H9 (cell line): ENCODE data around the gene FEZ2. TPM values are rescaled to one million over a fixed set of nuclear protein-coding genes. Genes with fewer than 3 reads are reported as not detected.

Experiments
- DNase-seq: peaks from one replicate; pipeline ENCODE4 v3.0.0-alpha.2; 2017
- H2AFZ ChIP-seq: one replicate; pipeline ENCODE4 v1.6.1; 2013; ENCODE audit warnings: mild to moderate bottlenecking, low read length, control low read depth, moderate library complexity
- H2AK5ac ChIP-seq: 2 replicates; pipeline ENCODE4 v1.6.1; 2013; ENCODE audit warnings: low read length, control low read depth, mixed read lengths; ENCODE audit not compliant: insufficient read length
- H2BK120ac ChIP-seq: one replicate; pipeline ENCODE4 v1.6.1; 2013; ENCODE audit warnings: low read depth, mild to moderate bottlenecking, low read length, control low read depth, inconsistent platforms; ENCODE audit not compliant: poor library complexity, severe bottlenecking
- H2BK12ac ChIP-seq: 2 replicates; pipeline ENCODE4 v1.6.1; 2013; ENCODE audit warnings: low read length, control low read depth, mixed read lengths, low read depth; ENCODE audit not compliant: insufficient read length
- H2BK15ac ChIP-seq: 2 replicates; pipeline ENCODE4 v1.6.1; 2013; ENCODE audit warnings: low read depth, low read length, control low read depth
- H2BK20ac ChIP-seq: one replicate; pipeline ENCODE4 v1.6.1; 2013; ENCODE audit warnings: low read depth, mild to moderate bottlenecking, low read length, control low read depth, inconsistent platforms; ENCODE audit not compliant: poor library complexity, severe bottlenecking
- H2BK5ac ChIP-seq: 2 replicates; pipeline ENCODE4 v1.6.1; 2013; ENCODE audit warnings: low read length, control low read depth, mixed read lengths; ENCODE audit not compliant: insufficient read length
- H3K14ac ChIP-seq: 2 replicates; pipeline ENCODE4 v1.6.1; 2013; ENCODE audit warnings: low read length, control low read depth; ENCODE audit not compliant: insufficient read depth
- H3K18ac ChIP-seq: 2 replicates; pipeline ENCODE4 v1.6.1; 2013; ENCODE audit warnings: low read depth, mild to moderate bottlenecking, mixed read lengths, low read length, control low read depth; ENCODE audit not compliant: insufficient read length
- H3K23ac ChIP-seq: 2 replicates; pipeline ENCODE4 v1.6.1; 2013; ENCODE audit warnings: low read length, control low read depth, mixed read lengths, low read depth; ENCODE audit not compliant: insufficient read length
- H3K23me2 ChIP-seq: 2 replicates; pipeline ENCODE4 v1.6.1; 2013; ENCODE audit warnings: low read depth, mild to moderate bottlenecking, mixed read lengths, low read length, control low read depth; ENCODE audit not compliant: insufficient read length, poor library complexity, severe bottlenecking
- H3K27ac ChIP-seq: 2 replicates; pipeline ENCODE4 v1.5.1; 2013; ENCODE audit warnings: low read length, control low read depth, mixed read lengths, low read depth; ENCODE audit not compliant: insufficient read length
- H3K27me3 ChIP-seq: 2 replicates; pipeline ENCODE4 v1.6.1; 2013; ENCODE audit warnings: low read length, control low read depth, inconsistent platforms; ENCODE audit not compliant: insufficient read depth
- H3K4ac ChIP-seq: 2 replicates; pipeline ENCODE4 v1.6.1; 2013; ENCODE audit warnings: low read depth, mild to moderate bottlenecking, control low read depth, inconsistent platforms, low read length, moderate library complexity
- H3K4me1 ChIP-seq: 2 replicates; pipeline ENCODE4 v1.6.1; 2013; ENCODE audit warnings: low read length, control low read depth, inconsistent platforms; ENCODE audit not compliant: insufficient read depth
- H3K4me2 ChIP-seq: 2 replicates; pipeline ENCODE4 v1.6.1; 2013; ENCODE audit warnings: low read length, control low read depth, mixed read lengths; ENCODE audit not compliant: insufficient read length, insufficient read depth
- H3K56ac ChIP-seq: 2 replicates; pipeline ENCODE4 v1.6.1; 2013; ENCODE audit warnings: low read depth, mild to moderate bottlenecking, mixed read lengths, low read length, control low read depth; ENCODE audit not compliant: insufficient read length
- H3K79me1 ChIP-seq: 2 replicates; pipeline ENCODE4 v1.6.1; 2013; ENCODE audit warnings: low read depth, mild to moderate bottlenecking, moderate library complexity, low read length, control low read depth, inconsistent platforms; ENCODE audit not compliant: insufficient read depth, poor library complexity, severe bottlenecking
- H3K79me2 ChIP-seq: 2 replicates; pipeline ENCODE4 v1.6.1; 2013; ENCODE audit warnings: low read length, control low read depth, inconsistent platforms; ENCODE audit not compliant: insufficient read depth
- H3K9ac ChIP-seq: 2 replicates; pipeline ENCODE4 v1.6.1; 2013; ENCODE audit warnings: low read length, control low read depth, mixed read lengths; ENCODE audit not compliant: insufficient read length; ENCODE audit errors: extremely low read depth
- H3K9me3 ChIP-seq: one replicate; pipeline ENCODE4 v1.6.1; 2013; ENCODE audit warnings: low read depth, low read length, inconsistent platforms; ENCODE audit not compliant: control insufficient read depth
- H3T11ph ChIP-seq: one replicate; pipeline ENCODE4 v1.6.1; 2013; ENCODE audit warnings: mild to moderate bottlenecking, low read length, control low read depth, inconsistent platforms
- H4K20me1 ChIP-seq: one replicate; pipeline ENCODE4 v1.6.1; 2013; ENCODE audit not compliant: control insufficient read depth, insufficient read length, insufficient read depth
- H4K5ac ChIP-seq: 2 replicates; pipeline ENCODE4 v1.6.1; 2013; ENCODE audit warnings: low read depth, mild to moderate bottlenecking, mixed read lengths, low read length, control low read depth; ENCODE audit not compliant: insufficient read length
- H4K8ac ChIP-seq: replicated peaks from 2 replicates; pipeline ENCODE4 v1.6.1; 2013; ENCODE audit warnings: low read length, control low read depth, mixed read lengths, low read depth; ENCODE audit not compliant: insufficient read length
- H4K91ac ChIP-seq: 2 replicates; pipeline ENCODE4 v1.6.1; 2013; ENCODE audit warnings: low read depth, mild to moderate bottlenecking, moderate library complexity, mixed read lengths, low read length, control low read depth; ENCODE audit not compliant: insufficient read length
- H3K27ac Mint-ChIP-seq, 3 experiments: 2 replicates in 2 of 3; 3 replicates in 1 of 3; pipeline ENCODE4 v1.8.0; 2020 to 2021; ENCODE audit warnings: mixed read lengths in 3 of 3, mild to moderate bottlenecking in 1 of 3, moderate library complexity in 1 of 3
- H3K27me3 Mint-ChIP-seq: 2 replicates; pipeline ENCODE4 v1.8.0; 2021; ENCODE audit warnings: low read depth, mild to moderate bottlenecking, moderate library complexity, mixed read lengths
- H3K36me3 Mint-ChIP-seq, 3 experiments: 2 replicates in 2 of 3; 3 replicates in 1 of 3; pipeline ENCODE4 v1.8.0; 2020 to 2021; ENCODE audit warnings: low read depth in 3 of 3, mixed read lengths in 3 of 3; ENCODE audit not compliant: insufficient read depth in 1 of 3
- H3K4me1 Mint-ChIP-seq, 2 experiments: 2 replicates each; pipeline ENCODE4 v1.8.0; 2020; ENCODE audit warnings: mixed read lengths in 2 of 2
- H3K4me3 Mint-ChIP-seq, 2 experiments: 2 replicates in 1 of 2; 3 replicates in 1 of 2; pipeline ENCODE4 v1.8.0; 2020 to 2021; ENCODE audit warnings: mild to moderate bottlenecking in 2 of 2, mixed read lengths in 2 of 2, moderate library complexity in 1 of 2
- H3K9me3 Mint-ChIP-seq, 2 experiments: 2 replicates in 1 of 2; 3 replicates in 1 of 2; pipeline ENCODE4 v1.8.0; 2020; ENCODE audit warnings: mild to moderate bottlenecking in 2 of 2, mixed read lengths in 2 of 2, moderate library complexity in 1 of 2
- WGBS: extraction: QIAGEN DNeasy Blood & Tissue Kit; methylation state at CpG from one replicate; pipeline ENCODE4 v1.1.7; 2013; ENCODE audit warnings: missing lambda C conversion rate, low lambda C conversion rate, mixed read lengths; ENCODE audit not compliant: insufficient read length; ENCODE audit errors: extremely low coverage; 5-methylcytosine and 5-hydroxymethylcytosine counted together
- total RNA-seq: library from RNA; stranded (reverse); gene quantifications from 2 replicates; pipeline ENCODE4 v1.2.1, GENCODE V29; 2021
- TF ChIP-seq, protein P1 (sequence below): fragments of 200-600 bp; sonication (generic); conservative IDR thresholded peaks from 3 replicates; pipeline ENCODE4 v1.8.0; 2021; ENCODE audit warnings: antibody characterized with exemption, mild to moderate bottlenecking

FEZ2 gene
- total RNA-seq, 1 experiment from 2014 or later = 27.7 TPM

DNA sequence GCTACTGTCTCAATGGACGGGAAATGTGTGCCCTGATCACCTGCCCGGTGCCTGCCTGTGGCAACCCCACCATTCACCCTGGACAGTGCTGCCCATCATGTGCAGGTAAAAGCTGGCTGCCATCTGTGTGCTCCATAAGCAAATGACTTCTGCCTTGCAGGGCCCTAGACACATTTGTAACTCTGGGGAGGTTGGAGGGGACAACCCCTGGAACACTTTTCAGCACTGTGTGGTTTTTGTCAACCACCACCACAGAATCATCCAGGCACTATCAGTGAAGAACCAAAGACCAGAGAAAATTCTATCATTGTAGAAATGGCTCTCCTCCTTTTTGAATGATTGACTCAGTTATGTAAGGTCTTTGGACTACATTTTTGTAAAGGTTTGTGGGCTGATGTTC is 84.3 kb downstream of the FEZ2 start:
- Mint-ChIP-seq H3K4me3 (no peak overlapping the region), H3K9me3 (no peaks in the 10 kb centered on the region), H3K36me3 (peaks cover 15 to 71% (median 63%) of the 10 kb centered on the region in 3 experiments), H3K27ac (no peak overlapping the region), H3K27me3 (no peaks in the 10 kb centered on the region), H3K4me1 (peaks cover under 1 to 2% of the 10 kb centered on the region in 2 experiments; a peak in 3 of 4 replicates)
- TF ChIP-seq, protein P1, sequence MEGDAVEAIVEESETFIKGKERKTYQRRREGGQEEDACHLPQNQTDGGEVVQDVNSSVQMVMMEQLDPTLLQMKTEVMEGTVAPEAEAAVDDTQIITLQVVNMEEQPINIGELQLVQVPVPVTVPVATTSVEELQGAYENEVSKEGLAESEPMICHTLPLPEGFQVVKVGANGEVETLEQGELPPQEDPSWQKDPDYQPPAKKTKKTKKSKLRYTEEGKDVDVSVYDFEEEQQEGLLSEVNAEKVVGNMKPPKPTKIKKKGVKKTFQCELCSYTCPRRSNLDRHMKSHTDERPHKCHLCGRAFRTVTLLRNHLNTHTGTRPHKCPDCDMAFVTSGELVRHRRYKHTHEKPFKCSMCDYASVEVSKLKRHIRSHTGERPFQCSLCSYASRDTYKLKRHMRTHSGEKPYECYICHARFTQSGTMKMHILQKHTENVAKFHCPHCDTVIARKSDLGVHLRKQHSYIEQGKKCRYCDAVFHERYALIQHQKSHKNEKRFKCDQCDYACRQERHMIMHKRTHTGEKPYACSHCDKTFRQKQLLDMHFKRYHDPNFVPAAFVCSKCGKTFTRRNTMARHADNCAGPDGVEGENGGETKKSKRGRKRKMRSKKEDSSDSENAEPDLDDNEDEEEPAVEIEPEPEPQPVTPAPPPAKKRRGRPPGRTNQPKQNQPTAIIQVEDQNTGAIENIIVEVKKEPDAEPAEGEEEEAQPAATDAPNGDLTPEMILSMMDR = no peak
- H3K79me2 ChIP-seq = no peaks in the 10 kb centered on the region
- no peak overlapping the region for H3K56ac ChIP-seq
- no peak overlapping the region for H2BK120ac ChIP-seq
- H3K9me3 ChIP-seq = no peaks in the 10 kb centered on the region
- H2BK12ac ChIP-seq = no peak overlapping the region
- no peak overlapping the region for H2BK5ac ChIP-seq
- no peaks in the 10 kb centered on the region for H3K79me1 ChIP-seq
- no peaks in the 10 kb centered on the region for H3K27me3 ChIP-seq
- WGBS = no CpG with 5 or more reads among the region's 2 CpGs
- H3T11ph ChIP-seq = no peak overlapping the region
- H2AK5ac ChIP-seq = no peak overlapping the region
- H3K4me1 ChIP-seq = no peaks in the 10 kb centered on the region
- no peaks in the 10 kb centered on the region for H4K20me1 ChIP-seq
- no peak overlapping the region for H4K8ac ChIP-seq
- no peak overlapping the region for H3K9ac ChIP-seq
- no peak overlapping the region for H3K27ac ChIP-seq
- no peaks in the 10 kb centered on the region for H3K23me2 ChIP-seq
- H3K4ac ChIP-seq = no peak overlapping the region
- H3K23ac ChIP-seq = no peak overlapping the region
- H3K18ac ChIP-seq = no peak overlapping the region
- H4K91ac ChIP-seq = no peak overlapping the region
- DNase-seq = no peak
- no peak overlapping the region for H2BK15ac ChIP-seq
- H3K14ac ChIP-seq = no peak overlapping the region
- no peak overlapping the region for H4K5ac ChIP-seq
- H2BK20ac ChIP-seq = no peak overlapping the region
- H2AFZ ChIP-seq = no peak overlapping the region
- H3K4me2 ChIP-seq = no peak overlapping the region
